ENCODE data around the gene SLC15A5. TPM values are rescaled to one million over a fixed set of nuclear protein-coding genes. Genes with fewer than 3 reads are reported as not detected.

The SLC15A5 gene
- total and polyA plus RNA-seq, 2 of the 8 experiments (the other 6 are each of a cell fraction or from before 2014, with no cell fraction given): not detected

DNA sequence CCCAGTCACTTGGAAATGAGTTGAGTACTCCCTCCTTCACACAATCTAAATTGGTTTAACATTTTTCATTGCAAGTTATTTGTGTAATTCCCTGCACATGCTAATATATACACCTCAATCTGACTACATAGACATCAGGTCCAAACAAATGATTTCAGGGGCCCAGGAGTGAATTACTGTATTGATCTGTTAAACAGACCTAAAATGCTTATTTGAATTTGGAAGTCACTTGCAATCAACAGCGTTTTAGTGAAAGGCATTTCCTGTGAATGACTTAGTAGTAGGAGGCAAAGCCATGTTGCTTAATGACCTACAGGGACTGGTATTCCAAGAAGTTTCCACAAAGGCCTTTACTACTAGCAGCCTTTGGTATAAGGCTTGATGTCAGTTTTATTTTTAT lies 22.6 kb upstream of the SLC15A5 start:
- H3K9ac ChIP-seq (replicated peaks in 1 of 4; ENCODE audit: extremely low read depth in 1 of 4, low read depth in 3 of 4, low read length in 3 of 4): no peak overlapping the region
- no peak overlapping the region for H3K4ac ChIP-seq (replicated peaks; ENCODE audit: insufficient read length, low read depth, low read length)
- H3K56ac ChIP-seq (replicated peaks; ENCODE audit: insufficient read length, low read depth, low read length): no peak overlapping the region
- DNase-seq (ENCODE audit: low read depth in 1 of 2, low spot score in 2 of 2): no peak
- H2AK5ac ChIP-seq (ENCODE audit: low read depth, low read length): no peak overlapping the region
- H3K27me3 ChIP-seq (replicated peaks in 1 of 4; ENCODE audit: control insufficient read depth in 3 of 4, extremely low read depth in 1 of 4, insufficient read depth in 3 of 4, low read length in 3 of 4): no peaks in the 10 kb centered on the region
- H3K23ac ChIP-seq (ENCODE audit: insufficient read length): no peak overlapping the region
- H3K4me2 ChIP-seq (ENCODE audit: insufficient read depth in 1 of 2, low read depth in 2 of 2, low read length in 2 of 2): no peak overlapping the region
- ChIA-PET POLR2A (ENCODE audit: partially characterized antibody) (no interaction called here), CTCF (ENCODE audit: partially characterized antibody) (no interaction called here)
- no peak for FAIRE-seq
- 44% methylated on average over 1 of the region's 1 CpG; no CpG with 5 or more reads in 1 of the 2 experiments for WGBS, 2 experiments (ENCODE audit: extremely low coverage in 1 of 2, insufficient coverage in 1 of 2, insufficient read length in 1 of 2, insufficient replicate concordance in 2 of 2, low coverage in 1 of 2, low lambda C conversion rate in 2 of 2, missing lambda C conversion rate in 1 of 2)
- no peak overlapping the region for H2BK20ac ChIP-seq (ENCODE audit: low read length)
- no peaks in the 10 kb centered on the region for H3K9me3 ChIP-seq (ENCODE audit: insufficient read depth in 2 of 2, low read depth in 1 of 2, low read length in 1 of 2)
- no peak overlapping the region for H2AFZ ChIP-seq (ENCODE audit: low read length)
- no peak overlapping the region for H4K5ac ChIP-seq (ENCODE audit: insufficient read length, low read depth, low read length)
- no peaks in the 10 kb centered on the region for H3K4me1 ChIP-seq (replicated peaks in 1 of 4; ENCODE audit: control insufficient read depth in 3 of 4, insufficient read depth in 4 of 4, low read length in 3 of 4)
- H3K23me2 ChIP-seq (ENCODE audit: low read depth, low read length): no peaks in the 10 kb centered on the region; the same call in 1 of the 2 replicates
- TF ChIP-seq MAFK (IDR thresholded peaks at IDR 0.05; ENCODE audit: low read depth, low read length) (no peak), KDM1A (IDR thresholded peaks at IDR 0.05; ENCODE audit: borderline replicate concordance, low read length) (no peak), SIN3A (conservative IDR thresholded peaks at IDR 0.05 in 1 of 2, IDR thresholded peaks at IDR 0.05 in 1 of 2; ENCODE audit: low read depth in 1 of 2, low read length in 2 of 2) (no peak), CBX5 (IDR thresholded peaks at IDR 0.05; ENCODE audit: low read depth, low read length) (no peak), BACH1 (IDR thresholded peaks at IDR 0.05; ENCODE audit: low read length) (no peak), RXRA (IDR thresholded peaks at IDR 0.05; ENCODE audit: insufficient read depth, low read depth, low read length) (no peak), SRF (IDR thresholded peaks at IDR 0.05; ENCODE audit: low read depth, low read length) (no peak), TAF7 (optimal IDR thresholded peaks at IDR 0.05; ENCODE audit: borderline replicate concordance, low read depth, low read length) (no peak), RAD21 (IDR thresholded peaks at IDR 0.05 in 1 of 2, conservative IDR thresholded peaks at IDR 0.05 in 1 of 2; ENCODE audit: low read depth in 2 of 2, low read length in 2 of 2) (no peak)
- H3K36me3 ChIP-seq (ENCODE audit: control insufficient read depth in 2 of 4, insufficient read depth in 4 of 4, low read length in 3 of 4): no peaks in the 10 kb centered on the region
- H3K4me3 ChIP-seq (ENCODE audit: extremely low read depth in 1 of 4, insufficient read depth in 2 of 4, low read depth in 3 of 4, low read length in 4 of 4): no peak overlapping the region
- no peak overlapping the region for H3K18ac ChIP-seq (ENCODE audit: extremely low read depth, low read length)
- H2BK15ac ChIP-seq (ENCODE audit: low read length): no peak overlapping the region
- no peak overlapping the region for H3K27ac ChIP-seq (ENCODE audit: low read depth, low read length)
- H3K14ac ChIP-seq (ENCODE audit: insufficient read length): no peak overlapping the region
- no peaks in the 10 kb centered on the region for H3K79me1 ChIP-seq (ENCODE audit: low read depth, low read length)
- no peak overlapping the region for H2BK5ac ChIP-seq (ENCODE audit: low read depth, low read length)
- no peak overlapping the region for H4K91ac ChIP-seq (replicated peaks; ENCODE audit: insufficient read length, low read length)
- H2BK120ac ChIP-seq (replicated peaks; ENCODE audit: low read depth, low read length): no peak overlapping the region
- H4K8ac ChIP-seq (ENCODE audit: extremely low read depth, insufficient read depth, low read length): no peak overlapping the region
- H2BK12ac ChIP-seq (ENCODE audit: low read depth, low read length): no peak overlapping the region
- no peaks in the 10 kb centered on the region for H4K20me1 ChIP-seq (replicated peaks in 1 of 2; ENCODE audit: control insufficient read depth in 1 of 2, insufficient read depth in 2 of 2, low read length in 2 of 2)
- H3K79me2 ChIP-seq (ENCODE audit: control insufficient read depth in 1 of 2, insufficient read depth in 2 of 2, low read length in 2 of 2): no peaks in the 10 kb centered on the region

Data from H1 (cell line).